Fibroblast of the aortic adventitia (primary cell): Measurements from ENCODE around the gene ZCCHC7. TPM values are rescaled to one million over a fixed set of nuclear protein-coding genes. Genes with fewer than 3 reads are reported as not detected.

ENCODE experiments used
- DNase-seq: peaks from one replicate; pipeline ENCODE4 v3.0.0-alpha.2; 2010; ENCODE audit warnings: low read depth
- H3K4me3 ChIP-seq: 2 replicates; pipeline ENCODE4 v1.5.1; 2011; ENCODE audit warnings: low read depth, mild to moderate bottlenecking, control low read depth, low read length, moderate library complexity
- CTCF ChIP-seq: IDR thresholded peaks from 2 replicates; pipeline ENCODE4 v1.5.1; 2011; ENCODE audit warnings: mild to moderate bottlenecking, low read length, control low read depth, inconsistent platforms; ENCODE audit not compliant: insufficient read depth
- total RNA-seq: library from RNA; depleted of rRNA; stranded (reverse); fragments of >200 nt; gene quantifications from 2 replicates; pipeline ENCODE4 v1.2.3, GENCODE V29; 2012; ENCODE audit warnings: low replicate concordance

The ZCCHC7 gene
- total RNA-seq, 1 donor: 31.8 TPM

- no peak for TF ChIP-seq CTCF
- H3K4me3 ChIP-seq: no peak overlapping the region
- DNase-seq: no peak
Observed at GRCh38 chr9:37340961-37341360, 220.6 kb downstream of the ZCCHC7 start.

- DNase-seq: no peak
- H3K4me3 ChIP-seq: no peak overlapping the region
- no peak for TF ChIP-seq CTCF
Observed at GRCh38 chr9:37341704-37342103, 221.3 kb downstream of the ZCCHC7 start.

- TF ChIP-seq CTCF: no peak
- H3K4me3 ChIP-seq: no peak overlapping the region
- no peak for DNase-seq
Observed at GRCh38 chr9:37342493-37342892, 222.1 kb downstream of the ZCCHC7 start.

- no peak for TF ChIP-seq CTCF
- H3K4me3 ChIP-seq: no peak overlapping the region
- DNase-seq: no peak
Observed at GRCh38 chr9:37342895-37343294, 222.5 kb downstream of the ZCCHC7 start.

- no peak for DNase-seq
- TF ChIP-seq CTCF: no peak
- no peak overlapping the region for H3K4me3 ChIP-seq
Observed at GRCh38 chr9:37343724-37344123, 223.3 kb downstream of the ZCCHC7 start.

- no peak for TF ChIP-seq CTCF
Observed at GRCh38 chr9:37345038-37345437, 224.7 kb downstream of the ZCCHC7 start.

GRCh38 chr9:37348917-37349316 is 228.5 kb downstream of the ZCCHC7 start:
- no peak for DNase-seq
- no peak for TF ChIP-seq CTCF
- H3K4me3 ChIP-seq: no peak overlapping the region

More at GRCh38 chr9:37345038-37345437, 224.7 kb downstream of the ZCCHC7 start:
- DNase-seq: no peak
- H3K4me3 ChIP-seq: no peak overlapping the region
